ENCODE measurements around the gene SLC10A1. TPM values are rescaled to one million over a fixed set of nuclear protein-coding genes. Genes with fewer than 3 reads are reported as not detected.
A peak's percentile ranks its signal among the peaks of the same experiment; 100 is the strongest.

Gene SLC10A1
- total RNA-seq, 1 experiment from 2014 or later = not detected

- no peak overlapping the region for H4K8ac ChIP-seq (replicated peaks; ENCODE audit: insufficient read length, low read depth, low read length)
- H3K4me3 Mint-ChIP-seq = no peak overlapping the region
- H3T11ph ChIP-seq (ENCODE audit: low read length) = no peak overlapping the region
- H3K9me3 Mint-ChIP-seq = no peaks in the 10 kb centered on the region; a peak in 1 of 5 replicates
- DNase-seq = no peak
- peak overlapping the region in 1 of 3 experiments; percentile 36; a peak in 1 of 7 replicates for H3K27ac Mint-ChIP-seq
- no peaks in the 10 kb centered on the region for H3K4me1 ChIP-seq (ENCODE audit: insufficient read depth, low read length)
- no peak overlapping the region for H3K14ac ChIP-seq (ENCODE audit: insufficient read depth, low read length)
- no peak overlapping the region for H4K91ac ChIP-seq (ENCODE audit: insufficient read length, low read depth, low read length)
- no peak overlapping the region for H2BK12ac ChIP-seq (ENCODE audit: insufficient read length, low read depth, low read length)
- H2BK120ac ChIP-seq (ENCODE audit: low read depth, low read length, poor library complexity, severe bottlenecking) = no peak overlapping the region
- no peaks in the 10 kb centered on the region for H3K27me3 ChIP-seq (ENCODE audit: insufficient read depth, low read length)
- H3K36me3 Mint-ChIP-seq (ENCODE audit: insufficient read depth in 1 of 3, low read depth in 3 of 3) = no peaks in the 10 kb centered on the region; a peak in 1 of 7 replicates
- H3K4ac ChIP-seq (ENCODE audit: low read depth, low read length) = no peak overlapping the region
- no peak overlapping the region for H4K5ac ChIP-seq (ENCODE audit: insufficient read length, low read depth, low read length)
- no peak overlapping the region for H2AFZ ChIP-seq (ENCODE audit: low read length)
- no peaks in the 10 kb centered on the region for H3K79me2 ChIP-seq (ENCODE audit: insufficient read depth, low read length)
- no peaks in the 10 kb centered on the region for H3K9me3 ChIP-seq (ENCODE audit: control insufficient read depth, low read depth, low read length)
- no peak overlapping the region for H3K23ac ChIP-seq (ENCODE audit: insufficient read length, low read depth, low read length)
- no peaks in the 10 kb centered on the region; the same call in 1 of the 2 replicates for H3K27me3 Mint-ChIP-seq (ENCODE audit: low read depth)
- no peak overlapping the region for H3K18ac ChIP-seq (ENCODE audit: insufficient read length, low read depth, low read length)
- H3K23me2 ChIP-seq (ENCODE audit: insufficient read length, low read depth, low read length, poor library complexity, severe bottlenecking) = no peaks in the 10 kb centered on the region
- H2BK20ac ChIP-seq (ENCODE audit: low read depth, low read length, poor library complexity, severe bottlenecking) = no peak overlapping the region
- H2AK5ac ChIP-seq (ENCODE audit: insufficient read length, low read length) = no peak overlapping the region
- H3K4me2 ChIP-seq (ENCODE audit: insufficient read depth, insufficient read length, low read length) = no peak overlapping the region
- H2BK5ac ChIP-seq (ENCODE audit: insufficient read length, low read length) = no peak overlapping the region
- no peak overlapping the region for H2BK15ac ChIP-seq (ENCODE audit: low read depth, low read length)
- TF ChIP-seq CTCF (conservative IDR thresholded peaks at IDR 0.05) = no peak
- H3K4me1 Mint-ChIP-seq = peaks cover 9 to 10% of the 10 kb centered on the region in 2 experiments
- no peak overlapping the region for H3K9ac ChIP-seq (ENCODE audit: extremely low read depth, insufficient read length, low read length)
- WGBS (ENCODE audit: extremely low coverage, insufficient read length, low lambda C conversion rate) = no CpG with 5 or more reads among the region's 12 CpGs
- no peak overlapping the region for H3K56ac ChIP-seq (ENCODE audit: insufficient read length, low read depth, low read length)
- no peaks in the 10 kb centered on the region for H4K20me1 ChIP-seq (ENCODE audit: control insufficient read depth, insufficient read depth, insufficient read length)
- H3K79me1 ChIP-seq (ENCODE audit: insufficient read depth, low read depth, low read length, poor library complexity, severe bottlenecking) = no peaks in the 10 kb centered on the region
- no peak overlapping the region for H3K27ac ChIP-seq (ENCODE audit: insufficient read length, low read depth, low read length)
These were observed 12.1 kb upstream of the SLC10A1 start for GRCh38 chr14:69808919-69809808.

All from H9 (cell line).